Measurements from ENCODE around the gene DOCK6. TPM values are rescaled to one million over a fixed set of nuclear protein-coding genes. Genes with fewer than 3 reads are reported as not detected.

DOCK6 gene
- total and polyA plus RNA-seq, 2 of the 13 experiments (the other 11 are each of a cell fraction or from before 2014, with no cell fraction given), result 5.4 to 38.1 TPM

- 0 out of 2 replicates have a peak, but pooled peaks have one; percentile 19 for TF ChIP-seq ARID5B (CRISPR knock-in tag; IDR thresholded peaks at IDR 0.05)
- TF ChIP-seq ZSCAN5A (CRISPR knock-in tag; IDR thresholded peaks at IDR 0.05; ENCODE audit: borderline replicate concordance), result no peak
- no peak for TF ChIP-seq ZNF280B (CRISPR knock-in tag; IDR thresholded peaks at IDR 0.05; ENCODE audit: borderline replicate concordance)
- 0 out of 2 replicates have a peak, but pooled peaks have one; percentile 6 for TF ChIP-seq CEBPG (CRISPR knock-in tag; IDR thresholded peaks at IDR 0.05)
- no peak for TF ChIP-seq ZNF790 (CRISPR knock-in tag; IDR thresholded peaks at IDR 0.05; ENCODE audit: borderline replicate concordance)
- peak; percentile 79 for TF ChIP-seq POLR2G (IDR thresholded peaks at IDR 0.05; ENCODE audit: low read depth, low read length)
- TF ChIP-seq ERF (CRISPR knock-in tag; IDR thresholded peaks at IDR 0.05), result peak; percentile 30; the same call in 1 of the 2 replicates
- TF ChIP-seq ZNF550 (CRISPR knock-in tag; IDR thresholded peaks at IDR 0.05; ENCODE audit: borderline replicate concordance), result no peak
- 0 out of 2 replicates have a peak, but pooled peaks have one; percentile 59 for TF ChIP-seq ZNF280D (CRISPR knock-in tag; IDR thresholded peaks at IDR 0.05)
- no peak for TF ChIP-seq STAG1 (CRISPR knock-in tag; IDR thresholded peaks at IDR 0.05)
- TF ChIP-seq GLI4 (CRISPR knock-in tag; IDR thresholded peaks at IDR 0.05; ENCODE audit: borderline replicate concordance), result no peak
- TF ChIP-seq NFAT5 (CRISPR knock-in tag; IDR thresholded peaks at IDR 0.05), result no peak
Observed at GRCh38 chr19:11155373-11156120, 106.8 kb downstream of the DOCK6 start, which contains the start of gene SPC24 (continued).

All from HepG2 (cell line).